ENCODE results near the gene NHSL2. TPM values are rescaled to one million over a fixed set of nuclear protein-coding genes. Genes with fewer than 3 reads are reported as not detected.

Gene NHSL2
- total RNA-seq, 1 experiment from 2014 or later, result 0.36 TPM

- H3K27ac ChIP-seq (ENCODE audit: low read length), result no peak overlapping the region
- ChIA-PET POLR2A (no interaction called here), CTCF (no interaction called here)
- TF ChIP-seq, protein P1, sequence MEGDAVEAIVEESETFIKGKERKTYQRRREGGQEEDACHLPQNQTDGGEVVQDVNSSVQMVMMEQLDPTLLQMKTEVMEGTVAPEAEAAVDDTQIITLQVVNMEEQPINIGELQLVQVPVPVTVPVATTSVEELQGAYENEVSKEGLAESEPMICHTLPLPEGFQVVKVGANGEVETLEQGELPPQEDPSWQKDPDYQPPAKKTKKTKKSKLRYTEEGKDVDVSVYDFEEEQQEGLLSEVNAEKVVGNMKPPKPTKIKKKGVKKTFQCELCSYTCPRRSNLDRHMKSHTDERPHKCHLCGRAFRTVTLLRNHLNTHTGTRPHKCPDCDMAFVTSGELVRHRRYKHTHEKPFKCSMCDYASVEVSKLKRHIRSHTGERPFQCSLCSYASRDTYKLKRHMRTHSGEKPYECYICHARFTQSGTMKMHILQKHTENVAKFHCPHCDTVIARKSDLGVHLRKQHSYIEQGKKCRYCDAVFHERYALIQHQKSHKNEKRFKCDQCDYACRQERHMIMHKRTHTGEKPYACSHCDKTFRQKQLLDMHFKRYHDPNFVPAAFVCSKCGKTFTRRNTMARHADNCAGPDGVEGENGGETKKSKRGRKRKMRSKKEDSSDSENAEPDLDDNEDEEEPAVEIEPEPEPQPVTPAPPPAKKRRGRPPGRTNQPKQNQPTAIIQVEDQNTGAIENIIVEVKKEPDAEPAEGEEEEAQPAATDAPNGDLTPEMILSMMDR (IDR thresholded peaks at IDR 0.05), result no peak
- TF ChIP-seq REST (IDR thresholded peaks at IDR 0.05; ENCODE audit: insufficient read depth in 1 of 2, low read depth in 2 of 2, low read length in 1 of 2) (no peak), TCF7L2 (IDR thresholded peaks at IDR 0.05; ENCODE audit: low read depth, low read length) (no peak), SIN3A (IDR thresholded peaks at IDR 0.05; ENCODE audit: borderline replicate concordance, insufficient read depth, low read depth, low read length) (no peak), POLR2AphosphoS5 (IDR thresholded peaks at IDR 0.05; ENCODE audit: low read depth, low read length) (no peak)
- H3K27me3 ChIP-seq (ENCODE audit: control insufficient read depth, insufficient read depth, low read length), result no peaks in the 10 kb centered on the region
- ATAC-seq (no peak), DNase-seq (ENCODE audit: low read depth, low spot score) (no peak)
- H3K9me3 ChIP-seq (ENCODE audit: control insufficient read depth, insufficient read depth, low read depth, low read length), result no peaks in the 10 kb centered on the region
- H3K4me1 ChIP-seq (ENCODE audit: control insufficient read depth, insufficient read depth, low read length), result peaks cover 17% of the 10 kb centered on the region
- no TSS peak for BruUV-seq (replicated peaks)
- in situ Hi-C loops (cut with HindIII; ENCODE audit: low pct_unique_long_range_greater_than_20kb, low sequenced_read_pairs) (no loop called here), intact Hi-C loops (cut with micrococcal nuclease; ENCODE audit: unreplicated experiment) (no loop called here)
- no peaks in the 10 kb centered on the region for H3K36me3 ChIP-seq (ENCODE audit: control insufficient read depth, insufficient read depth, low read length)
- no peak overlapping the region for H3K4me3 ChIP-seq (ENCODE audit: low read depth in 2 of 2, low read length in 2 of 2)
These were observed 116.6 kb downstream of the NHSL2 start for GRCh38 chrX:72027024-72027913.

DNA sequence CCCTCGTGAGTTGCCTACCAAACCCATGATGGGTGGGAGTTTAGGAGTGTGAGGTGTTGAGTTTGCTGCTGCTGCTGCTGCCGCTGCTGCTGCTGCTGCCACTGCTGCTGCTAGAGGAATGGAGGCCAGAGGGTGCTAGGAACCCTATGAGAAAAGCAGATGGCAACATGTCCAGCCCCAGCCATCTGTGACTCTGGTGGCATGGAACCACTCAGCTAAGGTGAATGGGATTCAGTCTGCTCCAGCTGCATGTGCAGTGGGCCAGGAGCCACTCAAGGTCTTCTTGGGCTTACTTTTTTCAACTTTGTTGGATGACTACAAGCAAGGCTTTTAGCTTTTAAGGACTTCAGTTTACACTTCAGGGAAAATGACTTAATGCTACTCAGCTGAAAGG lies 117.3 kb downstream of the NHSL2 start:
- intact Hi-C loops (cut with micrococcal nuclease; ENCODE audit: unreplicated experiment) (no loop called here), in situ Hi-C loops (cut with HindIII; ENCODE audit: low pct_unique_long_range_greater_than_20kb, low sequenced_read_pairs) (no loop called here)
- ChIA-PET POLR2A (no interaction called here), CTCF (no interaction called here)
- Histone ChIP-seq H3K27me3 (ENCODE audit: control insufficient read depth, insufficient read depth, low read length) (no peaks in the 10 kb centered on the region), H3K4me3 (ENCODE audit: low read depth in 2 of 2, low read length in 2 of 2) (no peak overlapping the region), H3K27ac (ENCODE audit: low read length) (no peak overlapping the region), H3K4me1 (ENCODE audit: control insufficient read depth, insufficient read depth, low read length) (peaks cover 17% of the 10 kb centered on the region), H3K9me3 (ENCODE audit: control insufficient read depth, insufficient read depth, low read depth, low read length) (no peaks in the 10 kb centered on the region), H3K36me3 (ENCODE audit: control insufficient read depth, insufficient read depth, low read length) (no peaks in the 10 kb centered on the region)
- DNase-seq (ENCODE audit: low read depth, low spot score) (no peak), ATAC-seq (no peak)
- BruUV-seq (replicated peaks), result no TSS peak
- TF ChIP-seq SIN3A (IDR thresholded peaks at IDR 0.05; ENCODE audit: borderline replicate concordance, insufficient read depth, low read depth, low read length), result no peak

Data from Panc1 (cell line).